SU-DHL-6 (cell line): ENCODE data around the gene CCDC27.

Experiments used
- H2AFZ ChIP-seq: fragments of 200-600 bp; sonication (generic); 2 replicates; pipeline ENCODE4 v1.6.1; 2014; ENCODE audit warnings: low read depth, mild to moderate bottlenecking, moderate library complexity, mixed read lengths, antibody characterized with exemption, low read length; ENCODE audit not compliant: severe bottlenecking
- H3F3A ChIP-seq: fragments of 200-600 bp; shearing (Covaris generic); 2 replicates; pipeline ENCODE4 v1.6.0; 2016; ENCODE audit warnings: antibody characterized with exemption, mild to moderate bottlenecking; ENCODE audit not compliant: insufficient read depth
- H3K27ac ChIP-seq: fragments of 200-600 bp; sonication (generic); 2 replicates; pipeline ENCODE4 v1.5.1; 2016; ENCODE audit warnings: low read depth, mild to moderate bottlenecking, low read length, moderate library complexity, mixed read lengths
- H3K27me3 ChIP-seq: fragments of 200-600 bp; sonication (generic), shearing (Covaris generic); 2 replicates; pipeline ENCODE4 v1.6.0; 2014; ENCODE audit warnings: mild to moderate bottlenecking, low read length
- H3K36me3 ChIP-seq: fragments of 200-600 bp; sonication (generic); 2 replicates; pipeline ENCODE4 v1.6.1; 2014; ENCODE audit warnings: mild to moderate bottlenecking, low read length, mixed read lengths
- H3K4me2 ChIP-seq: fragments of 300-600, 200-600 bp; shearing (Covaris generic), sonication (generic); 2 replicates; pipeline ENCODE4 v1.6.0; 2014; ENCODE audit warnings: low read length, low read depth, mild to moderate bottlenecking; ENCODE audit not compliant: poor library complexity, severe bottlenecking
- H3K4me3 ChIP-seq: fragments of 200-600 bp; sonication (generic); 2 replicates; pipeline ENCODE4 v1.5.1; 2014; ENCODE audit warnings: antibody characterized with exemption, low read length, mild to moderate bottlenecking, mixed read lengths; ENCODE audit not compliant: insufficient read depth, poor library complexity, severe bottlenecking
- H3K79me2 ChIP-seq: fragments of 200-600 bp; sonication (generic); 2 replicates; pipeline ENCODE4 v1.6.1; 2014; ENCODE audit warnings: mild to moderate bottlenecking, low read length, moderate library complexity; ENCODE audit not compliant: insufficient read depth
- H3K9ac ChIP-seq: fragments of 200-600 bp; sonication (generic); 2 replicates; pipeline ENCODE4 v1.7.0; 2014; ENCODE audit warnings: mild to moderate bottlenecking, low read length
- H3K9me2 ChIP-seq: fragments of 200-600 bp; sonication (generic); replicated peaks from 2 replicates; pipeline ENCODE4 v1.6.1; 2014; ENCODE audit warnings: low read length; ENCODE audit not compliant: insufficient read depth
- H3K9me3 ChIP-seq: fragments of 200-600 bp; sonication (generic); 2 replicates; pipeline ENCODE4 v1.6.1; 2014; ENCODE audit warnings: low read length, mixed read lengths; ENCODE audit not compliant: insufficient read depth
- H4K20me1 ChIP-seq: fragments of 200-600 bp; sonication (generic); 2 replicates; pipeline ENCODE4 v1.6.1; 2014; ENCODE audit warnings: low read depth, mild to moderate bottlenecking, antibody characterized with exemption, low read length, moderate library complexity, mixed read lengths
- CTCF ChIP-seq: fragments of 200-600 bp; sonication (generic); IDR thresholded peaks from one replicate; pipeline ENCODE4 v1.5.1; 2017; ENCODE audit warnings: antibody characterized with exemption, mild to moderate bottlenecking, low read length, moderate library complexity; ENCODE audit not compliant: insufficient read depth, poor library complexity, severe bottlenecking
- EZH2phosphoT487 ChIP-seq: fragments of 200-600 bp; sonication (generic), shearing (Covaris generic); conservative IDR thresholded peaks from 2 replicates; pipeline ENCODE4 v1.6.1; 2018; ENCODE audit warnings: mild to moderate bottlenecking, antibody characterized with exemption, low read length, moderate library complexity, mixed read lengths

CCDC27 gene

GRCh38 chr1:3745071-3745470 is 7.2 kb upstream of the CCDC27 start:
- H3K27ac ChIP-seq: no peak overlapping the region
- no peaks in the 10 kb centered on the region for H3K79me2 ChIP-seq
- no peak overlapping the region for H3K4me2 ChIP-seq
- no peak overlapping the region for H3K4me3 ChIP-seq
- H3K9ac ChIP-seq: no peak overlapping the region
- H3K9me2 ChIP-seq: no peaks in the 10 kb centered on the region
- H4K20me1 ChIP-seq: no peaks in the 10 kb centered on the region
- H2AFZ ChIP-seq: no peak overlapping the region
- no peak for TF ChIP-seq CTCF
- TF ChIP-seq EZH2phosphoT487: no peak
- H3K27me3 ChIP-seq: no peaks in the 10 kb centered on the region
- H3K9me3 ChIP-seq: no peaks in the 10 kb centered on the region
- H3F3A ChIP-seq: no peaks in the 10 kb centered on the region
- no peaks in the 10 kb centered on the region for H3K36me3 ChIP-seq

GRCh38 chr1:3745590-3746381 is 6.5 kb upstream of the CCDC27 start:
- no peaks in the 10 kb centered on the region for H3K9me2 ChIP-seq
- H3F3A ChIP-seq: no peaks in the 10 kb centered on the region
- H3K36me3 ChIP-seq: no peaks in the 10 kb centered on the region
- no peak overlapping the region for H3K9ac ChIP-seq
- peak overlapping the region; percentile 59 for H3K4me2 ChIP-seq
- H3K79me2 ChIP-seq: no peaks in the 10 kb centered on the region
- TF ChIP-seq EZH2phosphoT487 (no peak), CTCF (no peak)
- H3K27ac ChIP-seq: no peak overlapping the region
- H3K4me3 ChIP-seq: no peak overlapping the region
- no peaks in the 10 kb centered on the region for H4K20me1 ChIP-seq
- no peak overlapping the region for H2AFZ ChIP-seq
- H3K9me3 ChIP-seq: no peaks in the 10 kb centered on the region
- H3K27me3 ChIP-seq: no peaks in the 10 kb centered on the region

GRCh38 chr1:3746389-3746829 is 5.8 kb upstream of the CCDC27 start:
- TF ChIP-seq CTCF (no peak), EZH2phosphoT487 (no peak)
- Histone ChIP-seq H3K36me3 (no peaks in the 10 kb centered on the region), H3K4me3 (peak overlapping the region; percentile 53), H3K9ac (peak overlapping the region; percentile 57), H3K9me3 (no peaks in the 10 kb centered on the region), H3K9me2 (no peaks in the 10 kb centered on the region), H3K4me2 (peak overlapping the region; percentile 59), H3K27ac (no peak overlapping the region), H3K27me3 (no peaks in the 10 kb centered on the region), H4K20me1 (no peaks in the 10 kb centered on the region), H3F3A (no peaks in the 10 kb centered on the region), H3K79me2 (no peaks in the 10 kb centered on the region), H2AFZ (no peak overlapping the region)
